Measurements from ENCODE around the gene EML4. TPM values are rescaled to one million over a fixed set of nuclear protein-coding genes. Genes with fewer than 3 reads are reported as not detected.

The EML4 gene
- total and polyA plus RNA-seq, 2 of the 13 experiments (the other 11 are each of a cell fraction or from before 2014, with no cell fraction given), result 243 to 476 TPM

GRCh38 chr2:42337846-42338566 lies 168.9 kb downstream of the EML4 start (continued):
- no peak for TF ChIP-seq MXD3 (CRISPR knock-in tag; IDR thresholded peaks at IDR 0.05)
- TF ChIP-seq YY1 (IDR thresholded peaks at IDR 0.05; ENCODE audit: insufficient read depth, insufficient replicate concordance, low read depth, low read length), result peak; percentile 9
- no peak for TF ChIP-seq ESRRA (CRISPR knock-in tag; IDR thresholded peaks at IDR 0.05; ENCODE audit: low read depth)
- no peak for TF ChIP-seq HNRNPK (IDR thresholded peaks at IDR 0.05; ENCODE audit: low read depth, low read length, poor library complexity, severe bottlenecking)
- no peak for TF ChIP-seq HMGA1 (CRISPR knock-in tag; conservative IDR thresholded peaks at IDR 0.05)
- TF ChIP-seq KAT7 (CRISPR knock-in tag; IDR thresholded peaks at IDR 0.05; ENCODE audit: borderline replicate concordance), result no peak
- TF ChIP-seq SATB2 (CRISPR knock-in tag; IDR thresholded peaks at IDR 0.05), result peak; percentile 38; the same call in 1 of the 2 replicates
- no peak for TF ChIP-seq ZFP1 (CRISPR knock-in tag; IDR thresholded peaks at IDR 0.05)
- TF ChIP-seq FOXP1 (IDR thresholded peaks at IDR 0.05), result no peak
- no peak for TF ChIP-seq FOXP1 (CRISPR knock-in tag; IDR thresholded peaks at IDR 0.05)
- TF ChIP-seq HOXA5 (CRISPR knock-in tag; IDR thresholded peaks at IDR 0.05), result 0 out of 2 replicates have a peak, but pooled peaks have one; percentile 26
- 0 out of 2 replicates have a peak, but pooled peaks have one; percentile 33 for TF ChIP-seq KMT2A (CRISPR knock-in tag; IDR thresholded peaks at IDR 0.05)
- TF ChIP-seq MED1 (CRISPR knock-in tag; IDR thresholded peaks at IDR 0.05), result peak; percentile 23
- TF ChIP-seq TGIF2 (CRISPR knock-in tag; IDR thresholded peaks at IDR 0.05), result no peak
- TF ChIP-seq USF2 (IDR thresholded peaks at IDR 0.05; ENCODE audit: low read depth, low read length), result no peak
- TF ChIP-seq USF2 (CRISPR knock-in tag; IDR thresholded peaks at IDR 0.05; ENCODE audit: borderline replicate concordance), result no peak
- no peak; the same call in 1 of the 2 replicates for TF ChIP-seq ZFP91 (CRISPR knock-in tag; IDR thresholded peaks at IDR 0.05; ENCODE audit: borderline replicate concordance)
- peak; percentile 6; the same call in 1 of the 2 replicates for TF ChIP-seq ZNF563 (CRISPR knock-in tag; IDR thresholded peaks at IDR 0.05)
- TF ChIP-seq ZNF780A (CRISPR knock-in tag; IDR thresholded peaks at IDR 0.05), result 0 out of 2 replicates have a peak, but pooled peaks have one; percentile 32
- 0 out of 2 replicates have a peak, but pooled peaks have one; percentile 10 for TF ChIP-seq ELF3 (CRISPR knock-in tag; IDR thresholded peaks at IDR 0.05)
- no peak for TF ChIP-seq TFE3 (CRISPR knock-in tag; IDR thresholded peaks at IDR 0.05)
- 0 out of 2 replicates have a peak, but pooled peaks have one; percentile 38 for TF ChIP-seq NFIB (CRISPR knock-in tag; IDR thresholded peaks at IDR 0.05; ENCODE audit: borderline replicate concordance)
- TF ChIP-seq SPEN (CRISPR knock-in tag; IDR thresholded peaks at IDR 0.05; ENCODE audit: low read depth), result no peak
- TF ChIP-seq HNRNPL (IDR thresholded peaks at IDR 0.05; ENCODE audit: low read depth, low read length), result peak; percentile 41; the same call in 1 of the 2 replicates
- peak; percentile 50; the same call in 1 of the 2 replicates for TF ChIP-seq ZNF788 (CRISPR knock-in tag; IDR thresholded peaks at IDR 0.05; ENCODE audit: borderline replicate concordance)
- TF ChIP-seq ZSCAN9 (CRISPR knock-in tag; IDR thresholded peaks at IDR 0.05; ENCODE audit: borderline replicate concordance), result no peak

Measured in HepG2 (cell line).